Measurements from ENCODE around the gene TK2.

GRCh38 chr16:66473654-66474519 is 76.0 kb downstream of the TK2 start:
- TF ChIP-seq CTCF (IDR thresholded peaks at IDR 0.05; ENCODE audit: low read depth, low read length, poor library complexity, severe bottlenecking) (no peak), EZH2phosphoT487 (IDR thresholded peaks at IDR 0.05; ENCODE audit: borderline replicate concordance, low read length) (no peak)

All from DOHH2 (cell line).